Body of pancreas (tissue), 4 donors: ENCODE data around the gene GPR12. TPM values are rescaled to one million over a fixed set of nuclear protein-coding genes. Genes with fewer than 3 reads are reported as not detected.

Experiments
- ATAC-seq: fragments of 150-250 bp; one replicate; pipeline ENCODE4 v1.9.1; 2016
- DNase-seq, 4 donors: peaks; one replicate each; pipeline ENCODE4 v3.0.0-alpha.2; 2019
- H3K27ac ChIP-seq, 4 donors: fragments of 200-600 bp; sonication (generic); 1 replicate in 3 of 4; 2 replicates in 1 of 4; pipeline versions ENCODE4 v1.5.1 to v1.6.1; 2016 to 2019; ENCODE audit warnings: mild to moderate bottlenecking in 1 of 4, mixed read lengths in 1 of 4, moderate library complexity in 1 of 4
- H3K27me3 ChIP-seq, 2 donors: fragments of 200-600 bp; sonication (generic); one replicate each; pipeline ENCODE4 v1.6.0; 2016; ENCODE audit warnings: mild to moderate bottlenecking in 1 of 2
- H3K36me3 ChIP-seq, 2 donors: fragments of 200-600 bp; sonication (generic); replicated peaks in 1 of 2; 2 replicates each; pipeline ENCODE4 v1.5.1; 2016; ENCODE audit warnings: low read depth in 2 of 2; ENCODE audit not compliant: insufficient read depth in 1 of 2
- H3K4me1 ChIP-seq: fragments of 200-600 bp; sonication (generic); one replicate; pipeline ENCODE4 v1.6.0; 2016
- H3K4me3 ChIP-seq, 2 donors: fragments of 200-600 bp; sonication (generic); 1 replicate in 1 of 2; 2 replicates in 1 of 2; pipeline ENCODE4 v1.5.1; 2016 to 2019
- H3K9me3 ChIP-seq, 3 donors: fragments of 200-600 bp; sonication (generic); 1 replicate in 2 of 3; 2 replicates in 1 of 3; pipeline ENCODE4 v1.5.1; 2016
- POLR2A ChIP-seq, 3 donors: fragments of 450-650 bp; IDR thresholded peaks; one replicate each; pipeline ENCODE4 v1.6.1; 2016; ENCODE audit warnings: antibody characterized with exemption in 3 of 3, mild to moderate bottlenecking in 2 of 3
- WGBS, 2 donors: methylation state at CpG; one replicate each; pipeline ENCODE4 v1.1.5; 2017; 5-methylcytosine and 5-hydroxymethylcytosine counted together
- intact Hi-C: fragments of 100-400 bp; cut with DNase I; formaldehyde crosslinking; loops from one replicate; pipeline ENCODE4 v1.15.1; 2023
- total RNA-seq, 2 donors: library from RNA; depleted of rRNA; stranded (reverse); fragments of >200 nt; gene quantifications; one replicate each; pipeline ENCODE4 v1.1.0, GENCODE V29; 2016
- TF ChIP-seq, protein P1 (sequence below), 7 experiments: fragments of 450-650 bp in 4 of 7; fragments of 200-600 bp in 3 of 7; sonication (generic) in 3 of 7; IDR thresholded peaks; one replicate each; pipeline ENCODE4 v1.5.1; 2016 to 2019; ENCODE audit warnings: antibody characterized with exemption in 7 of 7

Gene GPR12
- total RNA-seq, 2 donors from 2014 or later = not detected

DNA sequence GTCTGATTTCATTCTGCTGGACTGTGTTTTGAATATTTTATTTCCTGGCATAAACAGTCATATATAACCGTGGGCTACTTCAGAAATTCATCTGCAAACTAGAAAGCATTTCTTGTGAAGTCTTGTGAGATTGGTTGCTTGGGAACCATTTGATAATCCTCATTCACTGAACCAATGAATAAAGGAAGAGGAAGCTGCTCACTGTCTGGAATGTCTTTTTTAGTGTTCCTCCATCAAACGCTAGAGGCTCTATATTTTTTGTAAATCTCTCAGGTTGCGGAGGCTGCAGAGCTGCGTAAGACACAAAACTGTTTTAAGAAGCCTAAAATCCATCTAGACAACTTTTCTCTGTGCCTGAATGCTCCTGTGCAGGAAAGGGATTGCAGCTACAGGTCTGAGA lies 18.7 kb upstream of the GPR12 start:
- Histone ChIP-seq H3K36me3 (no peaks in the 10 kb centered on the region), H3K4me1 (no peaks in the 10 kb centered on the region), H3K9me3 (no peaks in the 10 kb centered on the region), H3K27ac (no peak overlapping the region), H3K27me3 (no peaks in the 10 kb centered on the region), H3K4me3 (no peak overlapping the region)
- DNase-seq (no peak), ATAC-seq (no peak)
- 62 to 73% methylated on average over 4 of the region's 4 CpGs for WGBS, 2 donors
- TF ChIP-seq, protein P1, sequence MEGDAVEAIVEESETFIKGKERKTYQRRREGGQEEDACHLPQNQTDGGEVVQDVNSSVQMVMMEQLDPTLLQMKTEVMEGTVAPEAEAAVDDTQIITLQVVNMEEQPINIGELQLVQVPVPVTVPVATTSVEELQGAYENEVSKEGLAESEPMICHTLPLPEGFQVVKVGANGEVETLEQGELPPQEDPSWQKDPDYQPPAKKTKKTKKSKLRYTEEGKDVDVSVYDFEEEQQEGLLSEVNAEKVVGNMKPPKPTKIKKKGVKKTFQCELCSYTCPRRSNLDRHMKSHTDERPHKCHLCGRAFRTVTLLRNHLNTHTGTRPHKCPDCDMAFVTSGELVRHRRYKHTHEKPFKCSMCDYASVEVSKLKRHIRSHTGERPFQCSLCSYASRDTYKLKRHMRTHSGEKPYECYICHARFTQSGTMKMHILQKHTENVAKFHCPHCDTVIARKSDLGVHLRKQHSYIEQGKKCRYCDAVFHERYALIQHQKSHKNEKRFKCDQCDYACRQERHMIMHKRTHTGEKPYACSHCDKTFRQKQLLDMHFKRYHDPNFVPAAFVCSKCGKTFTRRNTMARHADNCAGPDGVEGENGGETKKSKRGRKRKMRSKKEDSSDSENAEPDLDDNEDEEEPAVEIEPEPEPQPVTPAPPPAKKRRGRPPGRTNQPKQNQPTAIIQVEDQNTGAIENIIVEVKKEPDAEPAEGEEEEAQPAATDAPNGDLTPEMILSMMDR (IDR thresholded peaks at IDR 0.05) = no peak
- no peak for TF ChIP-seq POLR2A (IDR thresholded peaks at IDR 0.05)
- intact Hi-C loops = no loop called here

DNA sequence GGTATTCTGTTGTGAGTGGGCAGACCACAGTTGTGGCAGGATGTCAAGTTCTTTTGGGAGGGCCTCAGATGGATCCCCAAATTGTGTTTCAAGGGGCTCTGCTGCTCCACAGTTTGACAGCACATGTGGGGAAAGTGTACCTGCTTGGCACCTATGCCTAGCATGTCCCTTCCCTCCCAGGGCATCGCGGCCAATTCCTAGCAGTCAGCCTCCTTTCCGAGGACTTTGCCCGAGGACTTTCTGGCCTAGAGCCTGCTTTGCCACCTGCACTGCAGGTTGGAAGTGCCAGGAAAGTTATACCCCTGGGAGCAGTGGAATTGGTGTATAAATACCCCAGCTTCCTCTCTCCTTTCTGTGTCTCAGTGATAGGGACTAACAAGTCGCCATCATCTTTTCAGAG lies 11.9 kb upstream of the GPR12 start:
- H3K36me3 ChIP-seq = no peaks in the 10 kb centered on the region
- no peaks in the 10 kb centered on the region for H3K9me3 ChIP-seq
- H3K4me3 ChIP-seq = no peak overlapping the region
- intact Hi-C loops = no loop called here
- DNase-seq (no peak), ATAC-seq (no peak)
- TF ChIP-seq POLR2A (IDR thresholded peaks at IDR 0.05) = no peak
- TF ChIP-seq, protein P1 (IDR thresholded peaks at IDR 0.05) = no peak
- WGBS, 2 donors = 46 to 52% methylated on average over 5 of the region's 5 CpGs
- H3K27ac ChIP-seq = no peak overlapping the region
- no peaks in the 10 kb centered on the region for H3K4me1 ChIP-seq
- H3K27me3 ChIP-seq = no peaks in the 10 kb centered on the region

DNA sequence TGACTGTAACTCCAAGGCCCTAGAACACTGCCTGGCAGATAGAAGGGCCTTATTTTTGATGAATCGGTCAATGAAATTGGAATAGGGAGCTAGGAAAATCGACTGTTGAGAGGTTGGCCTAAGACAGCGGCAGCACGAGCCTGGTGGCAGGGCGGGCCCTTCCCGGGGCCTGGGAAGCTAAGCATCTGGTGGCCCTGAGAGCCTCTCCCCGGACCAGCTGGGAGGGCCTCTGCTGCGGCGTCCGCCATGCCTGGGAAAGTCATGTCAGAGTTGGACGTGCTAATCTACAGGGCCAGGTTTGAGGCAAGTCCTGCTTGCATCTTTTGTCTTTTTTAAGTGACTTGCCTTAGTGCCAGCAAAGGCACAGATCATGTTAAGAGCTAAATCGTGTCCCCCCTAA lies 11.2 kb upstream of the GPR12 start:
- Histone ChIP-seq H3K9me3 (no peaks in the 10 kb centered on the region), H3K4me3 (no peak overlapping the region), H3K27me3 (no peaks in the 10 kb centered on the region), H3K36me3 (no peaks in the 10 kb centered on the region), H3K4me1 (no peaks in the 10 kb centered on the region), H3K27ac (no peak overlapping the region)
- no peak for ATAC-seq
- WGBS, 2 donors = 40 to 43% methylated on average over 8 to 12 of the region's 12 CpGs
- no peak for TF ChIP-seq POLR2A (IDR thresholded peaks at IDR 0.05)
- TF ChIP-seq, protein P1 (IDR thresholded peaks at IDR 0.05) = no peak
- intact Hi-C loops = no loop called here
- peak in 1 of 4 donors; percentile 22 for DNase-seq

DNA sequence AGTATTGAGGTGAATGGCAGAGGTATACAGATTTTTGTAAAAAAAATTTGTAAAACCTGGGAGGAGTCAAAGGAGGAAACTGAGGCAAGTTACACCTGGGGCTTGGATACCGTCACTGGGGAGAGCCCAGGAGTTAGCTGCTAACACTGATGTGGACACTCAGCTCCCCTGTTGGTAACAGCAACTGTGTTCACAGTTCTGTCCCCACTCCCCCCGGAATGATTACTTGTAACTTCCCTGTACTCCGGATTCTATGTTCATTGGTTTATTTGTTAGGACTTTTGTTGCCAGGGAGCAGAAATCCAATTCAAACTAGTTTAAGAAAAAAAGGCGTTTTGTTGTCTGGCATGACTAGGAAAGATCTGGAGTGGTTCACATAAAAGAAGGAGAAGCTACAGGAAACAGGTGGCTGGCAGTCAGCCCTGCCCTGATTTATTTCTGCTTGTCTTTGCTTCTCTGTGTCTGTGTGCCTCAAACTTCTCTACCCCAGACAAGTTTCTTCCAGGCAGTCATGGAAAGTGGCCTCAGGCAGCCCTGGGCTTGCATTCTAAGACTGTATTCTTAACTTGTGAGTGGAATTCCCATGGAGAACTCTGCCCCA lies 2.3 kb upstream of the GPR12 start:
- DNase-seq (no peak), ATAC-seq (no peak)
- H3K9me3 ChIP-seq = no peaks in the 10 kb centered on the region
- H3K27ac ChIP-seq = no peak overlapping the region
- H3K27me3 ChIP-seq = no peaks in the 10 kb centered on the region
- intact Hi-C loops = no loop called here
- H3K4me1 ChIP-seq = peaks cover 10% of the 10 kb centered on the region
- H3K4me3 ChIP-seq = no peak overlapping the region
- 31 to 36% methylated on average over 4 of the region's 4 CpGs for WGBS, 2 donors
- TF ChIP-seq, protein P1 (IDR thresholded peaks at IDR 0.05) = no peak
- TF ChIP-seq POLR2A (IDR thresholded peaks at IDR 0.05) = no peak
- no peaks in the 10 kb centered on the region for H3K36me3 ChIP-seq
